SK-N-SH treated with all-trans-retinoic acid at 6 μM for 48 hours (cell line): ENCODE results near the gene MIPEP.

ENCODE experiments used
- ATAC-seq: fragments of 200-7000 bp; cut with Tn5 transposase; 3 replicates; pipeline ENCODE4 v1.9.1; 2020; ENCODE audit warnings: mild to moderate bottlenecking, moderate library complexity
- ARNTL ChIP-seq: fragments of 450-650 bp; formaldehyde crosslinking; IDR thresholded peaks from 2 replicates; pipeline ENCODE4 v1.5.0; 2020; ENCODE audit warnings: low read depth, mild to moderate bottlenecking, moderate library complexity, borderline replicate concordance
- BACH2 ChIP-seq: fragments of 250-450 bp; sonication (Bioruptor Pico); IDR thresholded peaks from 2 replicates; pipeline ENCODE4 v1.9.0; 2021; ENCODE audit warnings: mild to moderate bottlenecking, borderline replicate concordance
- CREB5 ChIP-seq: fragments of 250-450 bp; sonication (Bioruptor Pico); IDR thresholded peaks from 2 replicates; pipeline ENCODE4 v1.5.1; 2020; ENCODE audit warnings: low read depth, mild to moderate bottlenecking, moderate library complexity
- CSDC2 ChIP-seq: fragments of 250-450 bp; sonication (Bioruptor Pico); IDR thresholded peaks from 2 replicates; pipeline ENCODE4 v1.5.0; 2020; ENCODE audit warnings: mild to moderate bottlenecking, moderate library complexity
- CSRNP3 ChIP-seq: fragments of 250-450 bp; sonication (Bioruptor Pico); IDR thresholded peaks from 2 replicates; pipeline ENCODE4 v1.5.1; 2021; ENCODE audit warnings: mild to moderate bottlenecking, moderate library complexity
- ESRRG ChIP-seq: fragments of 250-450 bp; sonication (Bioruptor Pico); IDR thresholded peaks from 2 replicates; pipeline ENCODE4 v1.6.1; 2021; ENCODE audit warnings: mild to moderate bottlenecking
- GLIS3 ChIP-seq: fragments of 250-450 bp; sonication (Bioruptor Pico); IDR thresholded peaks from 2 replicates; pipeline ENCODE4 v1.5.0; 2020; ENCODE audit warnings: mild to moderate bottlenecking, moderate library complexity
- ISL1 ChIP-seq: fragments of 250-450 bp; sonication (Bioruptor Pico); IDR thresholded peaks from 2 replicates; pipeline ENCODE4 v2.1.2; 2022; ENCODE audit warnings: mild to moderate bottlenecking, moderate library complexity
- PATZ1 ChIP-seq: fragments of 250-450 bp; sonication (Bioruptor Pico); IDR thresholded peaks from 2 replicates; pipeline ENCODE4 v1.8.0; 2020; ENCODE audit warnings: mild to moderate bottlenecking, moderate library complexity, borderline replicate concordance
- POU6F1 ChIP-seq: fragments of 250-450 bp; sonication (Bioruptor Pico); IDR thresholded peaks from 2 replicates; pipeline ENCODE4 v1.8.0; 2021; ENCODE audit warnings: low read depth, mild to moderate bottlenecking, moderate library complexity, borderline replicate concordance
- PPARA ChIP-seq: fragments of 250-450 bp; sonication (Bioruptor Pico); IDR thresholded peaks from 2 replicates; pipeline ENCODE4 v1.5.0; 2020; ENCODE audit warnings: mild to moderate bottlenecking, borderline replicate concordance
- RARB ChIP-seq: fragments of 250-450 bp; sonication (Bioruptor Pico); IDR thresholded peaks from 2 replicates; pipeline ENCODE4 v1.8.0; 2021; ENCODE audit warnings: mild to moderate bottlenecking, moderate library complexity
- SNAI2 ChIP-seq: fragments of 250-450 bp; sonication (Bioruptor Pico); IDR thresholded peaks from 2 replicates; pipeline ENCODE4 v1.5.0; 2020; ENCODE audit warnings: mild to moderate bottlenecking, moderate library complexity
- TCF4 ChIP-seq: fragments of 250-450 bp; sonication (Bioruptor Pico); IDR thresholded peaks from 2 replicates; pipeline ENCODE4 v1.8.0; 2021; ENCODE audit warnings: mild to moderate bottlenecking, moderate library complexity, borderline replicate concordance
- TOX ChIP-seq: fragments of 250-450 bp; sonication (Bioruptor Pico); IDR thresholded peaks from 2 replicates; pipeline ENCODE4 v1.8.0; 2021; ENCODE audit warnings: mild to moderate bottlenecking, moderate library complexity, borderline replicate concordance
- TSHZ2 ChIP-seq: fragments of 250-450 bp; sonication (Bioruptor Pico); IDR thresholded peaks from 2 replicates; pipeline ENCODE4 v1.5.0; 2020; ENCODE audit warnings: mild to moderate bottlenecking, moderate library complexity
- ZC3H10 ChIP-seq: fragments of 250-450 bp; sonication (Bioruptor Pico); IDR thresholded peaks from 2 replicates; pipeline ENCODE4 v1.5.1; 2021; ENCODE audit warnings: mild to moderate bottlenecking, moderate library complexity
- ZFP3 ChIP-seq: fragments of 250-450 bp; sonication (Bioruptor Pico); IDR thresholded peaks from 2 replicates; pipeline ENCODE4 v1.5.0; 2020; ENCODE audit warnings: mild to moderate bottlenecking, moderate library complexity
- ZNF565 ChIP-seq: fragments of 450-650 bp; formaldehyde crosslinking; conservative IDR thresholded peaks from 2 replicates; pipeline ENCODE4 v1.5.0; 2020; ENCODE audit warnings: low read depth, mild to moderate bottlenecking, moderate library complexity
- ZNF70 ChIP-seq: fragments of 450-650 bp; formaldehyde crosslinking; IDR thresholded peaks from 2 replicates; pipeline ENCODE4 v1.5.0; 2020; ENCODE audit warnings: mild to moderate bottlenecking, moderate library complexity
- ZNF8 ChIP-seq: fragments of 450-650 bp; formaldehyde crosslinking; IDR thresholded peaks from 2 replicates; pipeline ENCODE4 v1.5.0; 2020; ENCODE audit warnings: mild to moderate bottlenecking, moderate library complexity

MIPEP gene

GRCh38 chr13:23754506-23754905 lies 134.7 kb downstream of the MIPEP start:
- ATAC-seq, result no peak
- TF ChIP-seq ISL1 (CRISPR knock-in tag) (no peak), RARB (CRISPR knock-in tag) (no peak)

- ATAC-seq, result peak; percentile 48; the same call in 2 of the 3 replicates
- TF ChIP-seq BACH2 (CRISPR knock-in tag) (no peak), ZFP3 (CRISPR knock-in tag) (no peak), ESRRG (CRISPR knock-in tag) (no peak), TSHZ2 (CRISPR knock-in tag) (no peak), ZNF8 (CRISPR knock-in tag) (no peak), TOX (no peak), PATZ1 (CRISPR knock-in tag) (no peak), CSDC2 (CRISPR knock-in tag) (no peak), POU6F1 (no peak), ZC3H10 (CRISPR knock-in tag) (no peak), ARNTL (CRISPR knock-in tag) (no peak), CREB5 (CRISPR knock-in tag) (no peak), ISL1 (CRISPR knock-in tag) (no peak), PPARA (CRISPR knock-in tag) (no peak), RARB (CRISPR knock-in tag) (no peak), TCF4 (CRISPR knock-in tag) (no peak), SNAI2 (CRISPR knock-in tag) (no peak), CSRNP3 (CRISPR knock-in tag) (no peak), GLIS3 (no peak), ZNF565 (CRISPR knock-in tag) (no peak)
These were observed 135.7 kb downstream of the MIPEP start for GRCh38 chr13:23753458-23753857.

GRCh38 chr13:23752111-23753001 lies 136.8 kb downstream of the MIPEP start:
- ATAC-seq, result peak; percentile 18; the same call in 1 of the 3 replicates
- TF ChIP-seq BACH2 (CRISPR knock-in tag) (no peak), ZNF565 (CRISPR knock-in tag) (no peak), POU6F1 (no peak), TSHZ2 (CRISPR knock-in tag) (no peak), PPARA (CRISPR knock-in tag) (no peak), CSRNP3 (CRISPR knock-in tag) (no peak), ZNF70 (no peak), ISL1 (CRISPR knock-in tag) (no peak)
